ENCODE data around the gene SLC17A6. TPM values are rescaled to one million over a fixed set of nuclear protein-coding genes. Genes with fewer than 3 reads are reported as not detected.

SLC17A6 gene
- polyA plus RNA-seq, 1 experiment = not detected

DNA sequence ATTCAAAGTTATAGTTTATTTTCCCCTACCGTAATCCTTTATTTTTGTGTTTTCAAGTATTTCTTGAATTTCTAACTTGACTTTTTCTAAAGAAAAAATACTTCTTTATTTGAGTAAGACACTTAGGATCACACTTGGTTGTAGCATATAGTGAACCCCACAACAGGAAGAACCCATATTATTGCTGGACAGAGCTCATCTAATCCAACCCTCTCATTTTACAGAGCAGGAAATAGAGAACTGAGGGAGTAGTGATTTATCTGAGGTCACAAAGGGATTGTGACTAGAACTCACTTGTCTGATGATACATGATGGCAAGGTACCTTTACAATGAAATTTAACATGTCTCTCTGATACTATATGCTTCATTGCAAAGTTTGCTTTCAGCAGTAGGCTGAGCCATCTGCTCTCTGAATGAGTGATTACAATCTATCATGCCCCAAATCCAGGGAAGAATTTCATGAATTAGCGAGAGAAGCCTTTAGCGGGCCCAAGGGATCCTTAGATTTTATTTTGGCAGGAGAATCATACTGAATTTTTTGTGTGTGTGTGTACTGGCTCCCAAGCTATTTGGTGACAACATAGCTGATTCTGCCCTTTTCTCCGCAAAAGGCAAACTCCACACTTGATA, 9.8 kb downstream of the SLC17A6 start:
- H3K27me3 ChIP-seq (ENCODE audit: control insufficient read depth, insufficient read depth, low read length) = peaks cover 7% of the 10 kb centered on the region
- ChIA-PET CTCF (interaction anchor here (0.6 kb wide), 1 partner anchor 139 kb away, joined by 3 read pairs; no protein-coding TSS in a partner anchor), POLR2A (no interaction called here)
- no peaks in the 10 kb centered on the region for H3K9me3 ChIP-seq (ENCODE audit: control insufficient read depth, insufficient read depth, low read length)
- H3K27ac ChIP-seq (ENCODE audit: low read depth, low read length) = no peak overlapping the region
- DNase-seq (ENCODE audit: low read depth, low spot score) = no peak
- no peak overlapping the region for H3K4me3 ChIP-seq (ENCODE audit: low read depth, low read length)
- TF ChIP-seq, protein P1, sequence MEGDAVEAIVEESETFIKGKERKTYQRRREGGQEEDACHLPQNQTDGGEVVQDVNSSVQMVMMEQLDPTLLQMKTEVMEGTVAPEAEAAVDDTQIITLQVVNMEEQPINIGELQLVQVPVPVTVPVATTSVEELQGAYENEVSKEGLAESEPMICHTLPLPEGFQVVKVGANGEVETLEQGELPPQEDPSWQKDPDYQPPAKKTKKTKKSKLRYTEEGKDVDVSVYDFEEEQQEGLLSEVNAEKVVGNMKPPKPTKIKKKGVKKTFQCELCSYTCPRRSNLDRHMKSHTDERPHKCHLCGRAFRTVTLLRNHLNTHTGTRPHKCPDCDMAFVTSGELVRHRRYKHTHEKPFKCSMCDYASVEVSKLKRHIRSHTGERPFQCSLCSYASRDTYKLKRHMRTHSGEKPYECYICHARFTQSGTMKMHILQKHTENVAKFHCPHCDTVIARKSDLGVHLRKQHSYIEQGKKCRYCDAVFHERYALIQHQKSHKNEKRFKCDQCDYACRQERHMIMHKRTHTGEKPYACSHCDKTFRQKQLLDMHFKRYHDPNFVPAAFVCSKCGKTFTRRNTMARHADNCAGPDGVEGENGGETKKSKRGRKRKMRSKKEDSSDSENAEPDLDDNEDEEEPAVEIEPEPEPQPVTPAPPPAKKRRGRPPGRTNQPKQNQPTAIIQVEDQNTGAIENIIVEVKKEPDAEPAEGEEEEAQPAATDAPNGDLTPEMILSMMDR (IDR thresholded peaks at IDR 0.05; ENCODE audit: low read depth, low read length) = no peak

DNA sequence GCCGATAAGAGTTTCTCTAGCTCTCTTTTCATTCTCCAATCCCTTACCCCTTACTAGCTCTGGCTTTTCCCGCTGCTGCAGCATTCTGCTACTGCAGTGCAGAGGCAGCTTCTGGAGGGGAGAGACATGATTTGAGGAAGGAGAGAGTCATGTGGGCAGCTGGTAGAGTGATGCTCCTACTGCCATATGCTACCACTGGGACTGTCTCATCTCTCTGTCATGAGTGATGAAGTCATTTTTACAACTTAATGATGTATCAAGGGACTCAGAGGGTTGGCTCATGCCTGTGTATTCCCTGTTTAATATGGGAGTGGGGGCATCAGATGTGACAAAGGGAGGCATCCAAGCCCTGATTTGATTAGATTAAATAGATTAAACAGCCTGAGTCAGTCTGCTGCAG, 11.3 kb downstream of the SLC17A6 start:
- POLR2A ChIA-PET = no interaction called here
- DNase-seq (ENCODE audit: low read depth, low spot score) = no peak

DNA sequence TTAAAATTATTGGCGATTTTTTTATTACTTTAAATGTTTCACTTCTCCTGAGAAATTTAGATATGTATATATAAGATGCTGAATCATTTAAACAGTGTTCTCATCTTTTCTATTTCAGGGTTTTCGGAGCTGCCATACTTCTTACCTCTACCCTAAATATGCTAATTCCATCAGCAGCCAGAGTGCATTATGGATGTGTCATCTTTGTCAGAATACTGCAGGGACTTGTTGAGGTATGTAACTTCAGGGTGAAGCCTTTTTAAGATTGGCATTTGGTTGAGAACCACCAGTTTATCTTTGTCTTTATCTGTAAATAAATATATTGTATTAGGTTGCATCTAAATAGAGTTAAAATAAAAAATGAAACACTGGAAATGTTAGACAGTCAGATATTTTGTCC, 21.1 kb downstream of the SLC17A6 start:
- POLR2A ChIA-PET = no interaction called here
- CTCF ChIA-PET = no interaction called here
- TF ChIP-seq, protein P1 (IDR thresholded peaks at IDR 0.05; ENCODE audit: low read depth, low read length) = no peak
- no peak for DNase-seq (ENCODE audit: low read depth, low spot score)
- H3K27me3 ChIP-seq (ENCODE audit: control insufficient read depth, insufficient read depth, low read length) = no peaks in the 10 kb centered on the region
- no peak overlapping the region for H3K4me3 ChIP-seq (ENCODE audit: low read depth, low read length)
- H3K27ac ChIP-seq (ENCODE audit: low read depth, low read length) = no peak overlapping the region
- no peaks in the 10 kb centered on the region for H3K9me3 ChIP-seq (ENCODE audit: control insufficient read depth, insufficient read depth, low read length)

More for the DNA sequence above, 11.3 kb downstream of the SLC17A6 start:
- no peaks in the 10 kb centered on the region for H3K9me3 ChIP-seq (ENCODE audit: control insufficient read depth, insufficient read depth, low read length)
- no peak overlapping the region for H3K27ac ChIP-seq (ENCODE audit: low read depth, low read length)
- no peak overlapping the region for H3K4me3 ChIP-seq (ENCODE audit: low read depth, low read length)
- H3K27me3 ChIP-seq (ENCODE audit: control insufficient read depth, insufficient read depth, low read length) = no peaks in the 10 kb centered on the region
- CTCF ChIA-PET = no interaction called here
- TF ChIP-seq, protein P1 (IDR thresholded peaks at IDR 0.05; ENCODE audit: low read depth, low read length) = no peak

DNA sequence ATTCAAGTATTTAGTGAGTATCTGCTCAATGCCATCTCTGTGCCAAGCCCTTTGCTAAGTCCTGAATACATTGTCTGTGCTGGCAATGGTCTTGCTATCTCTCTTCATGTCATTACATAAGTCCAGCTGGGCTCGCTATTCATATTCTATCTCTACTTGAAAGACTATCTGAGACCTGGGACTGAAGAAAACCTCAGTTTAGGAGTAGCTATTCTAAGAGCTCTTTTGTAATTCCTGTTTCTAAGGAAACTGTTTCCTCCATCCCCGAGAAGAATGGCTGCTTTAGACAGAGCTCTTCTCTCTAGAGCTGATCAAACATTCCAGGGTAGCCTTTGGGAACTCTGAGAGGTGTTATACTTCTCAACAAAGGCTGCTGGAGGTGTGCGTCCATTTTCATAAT, 33.0 kb downstream of the SLC17A6 start:
- no peaks in the 10 kb centered on the region for H3K27me3 ChIP-seq (ENCODE audit: control insufficient read depth, insufficient read depth, low read length)
- no peaks in the 10 kb centered on the region for H3K9me3 ChIP-seq (ENCODE audit: control insufficient read depth, insufficient read depth, low read length)
- no peak overlapping the region for H3K4me3 ChIP-seq (ENCODE audit: low read depth, low read length)
- TF ChIP-seq, protein P1 (IDR thresholded peaks at IDR 0.05; ENCODE audit: low read depth, low read length) = no peak
- no peak for DNase-seq (ENCODE audit: low read depth, low spot score)
- POLR2A ChIA-PET = interaction anchor here (0.6 kb wide), 1 partner anchor 47 kb away, joined by 3 read pairs; no protein-coding TSS in a partner anchor
- CTCF ChIA-PET = no interaction called here
- H3K27ac ChIP-seq (ENCODE audit: low read depth, low read length) = no peak overlapping the region

DNA sequence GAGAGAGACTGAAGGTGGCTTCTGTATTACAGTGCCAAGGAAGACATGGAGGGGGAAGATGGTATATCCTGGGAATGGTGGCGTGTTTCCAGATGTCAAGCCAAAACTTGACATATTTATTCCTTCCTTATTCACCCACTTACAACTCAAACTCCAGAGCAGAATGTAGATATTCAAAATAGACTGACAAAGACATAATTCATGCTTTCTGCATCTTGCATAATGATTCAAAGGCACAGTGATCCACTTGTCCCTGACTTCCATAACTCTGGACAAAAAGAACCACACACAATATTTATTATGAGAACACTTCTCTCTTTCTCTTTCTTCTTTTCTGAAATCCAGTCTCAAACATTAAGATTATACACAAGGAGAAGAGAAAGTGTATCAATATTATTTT, 48.9 kb downstream of the SLC17A6 start:
- Histone ChIP-seq H3K9me3 (ENCODE audit: control insufficient read depth, insufficient read depth, low read length) (no peaks in the 10 kb centered on the region), H3K4me3 (ENCODE audit: low read depth, low read length) (no peak overlapping the region), H3K27ac (ENCODE audit: low read depth, low read length) (no peak overlapping the region), H3K27me3 (ENCODE audit: control insufficient read depth, insufficient read depth, low read length) (no peaks in the 10 kb centered on the region)
- TF ChIP-seq, protein P1 (IDR thresholded peaks at IDR 0.05; ENCODE audit: low read depth, low read length) = no peak
- CTCF ChIA-PET = interaction anchor here (1.0 kb wide), 1 partner anchor 400 kb away, joined by 4 read pairs; no protein-coding TSS in a partner anchor
- DNase-seq (ENCODE audit: low read depth, low spot score) = no peak
- POLR2A ChIA-PET = no interaction called here

Data from AG04450 (cell line).